ENCODE data around the gene ZIC4. TPM values are rescaled to one million over a fixed set of nuclear protein-coding genes. Genes with fewer than 3 reads are reported as not detected.

Gene ZIC4
- total RNA-seq, 1 donor from 2014 or later = not detected

GRCh38 chr3:147405231-147406027 is 914 bp downstream of the ZIC4 start:
- Histone ChIP-seq H3K36me3 (no peaks in the 10 kb centered on the region), H3K27ac (no peak overlapping the region), H3K4me1 (peaks cover 14% of the 10 kb centered on the region), H3K9me3 (no peaks in the 10 kb centered on the region), H3K4me3 (no peak overlapping the region), H3K27me3 (ENCODE audit: low read depth) (peaks cover 97% of the 10 kb centered on the region)
- DNase-seq (no peak), ATAC-seq (peak in 1 of 2 donors; percentile 11)
- TF ChIP-seq, protein P1, sequence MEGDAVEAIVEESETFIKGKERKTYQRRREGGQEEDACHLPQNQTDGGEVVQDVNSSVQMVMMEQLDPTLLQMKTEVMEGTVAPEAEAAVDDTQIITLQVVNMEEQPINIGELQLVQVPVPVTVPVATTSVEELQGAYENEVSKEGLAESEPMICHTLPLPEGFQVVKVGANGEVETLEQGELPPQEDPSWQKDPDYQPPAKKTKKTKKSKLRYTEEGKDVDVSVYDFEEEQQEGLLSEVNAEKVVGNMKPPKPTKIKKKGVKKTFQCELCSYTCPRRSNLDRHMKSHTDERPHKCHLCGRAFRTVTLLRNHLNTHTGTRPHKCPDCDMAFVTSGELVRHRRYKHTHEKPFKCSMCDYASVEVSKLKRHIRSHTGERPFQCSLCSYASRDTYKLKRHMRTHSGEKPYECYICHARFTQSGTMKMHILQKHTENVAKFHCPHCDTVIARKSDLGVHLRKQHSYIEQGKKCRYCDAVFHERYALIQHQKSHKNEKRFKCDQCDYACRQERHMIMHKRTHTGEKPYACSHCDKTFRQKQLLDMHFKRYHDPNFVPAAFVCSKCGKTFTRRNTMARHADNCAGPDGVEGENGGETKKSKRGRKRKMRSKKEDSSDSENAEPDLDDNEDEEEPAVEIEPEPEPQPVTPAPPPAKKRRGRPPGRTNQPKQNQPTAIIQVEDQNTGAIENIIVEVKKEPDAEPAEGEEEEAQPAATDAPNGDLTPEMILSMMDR (IDR thresholded peaks at IDR 0.05) = no peak
- intact Hi-C loops (cut with DNase I) = no loop called here

GRCh38 chr3:147404800-147405230 is 1.5 kb downstream of the ZIC4 start:
- no peaks in the 10 kb centered on the region for H3K9me3 ChIP-seq
- peaks cover 97% of the 10 kb centered on the region for H3K27me3 ChIP-seq (ENCODE audit: low read depth)
- TF ChIP-seq, protein P1 (IDR thresholded peaks at IDR 0.05) = no peak
- H3K4me3 ChIP-seq = no peak overlapping the region
- intact Hi-C loops (cut with DNase I) = no loop called here
- DNase-seq (no peak), ATAC-seq (no peak)
- H3K4me1 ChIP-seq = peaks cover 8% of the 10 kb centered on the region
- no peak overlapping the region for H3K27ac ChIP-seq
- no peaks in the 10 kb centered on the region for H3K36me3 ChIP-seq

- peaks cover 96% of the 10 kb centered on the region for H3K27me3 ChIP-seq (ENCODE audit: low read depth)
- peaks cover 4% of the 10 kb centered on the region for H3K4me1 ChIP-seq
- no peak overlapping the region for H3K4me3 ChIP-seq
- ATAC-seq (no peak), DNase-seq (no peak)
- no peaks in the 10 kb centered on the region for H3K36me3 ChIP-seq
- TF ChIP-seq, protein P1 (IDR thresholded peaks at IDR 0.05) = no peak
- intact Hi-C loops (cut with DNase I) = no loop called here
- no peaks in the 10 kb centered on the region for H3K9me3 ChIP-seq
- no peak overlapping the region for H3K27ac ChIP-seq
These were observed 2.1 kb downstream of the ZIC4 start for GRCh38 chr3:147404000-147404799.

GRCh38 chr3:147403511-147403910 is 2.8 kb downstream of the ZIC4 start:
- intact Hi-C loops (cut with DNase I) = no loop called here
- ATAC-seq = no peak
- H3K27ac ChIP-seq = no peak overlapping the region
- H3K9me3 ChIP-seq = no peaks in the 10 kb centered on the region
- DNase-seq = no peak
- TF ChIP-seq, protein P1 (IDR thresholded peaks at IDR 0.05) = no peak
- no peaks in the 10 kb centered on the region for H3K36me3 ChIP-seq
- H3K27me3 ChIP-seq (ENCODE audit: low read depth) = peaks cover 96% of the 10 kb centered on the region
- no peak overlapping the region for H3K4me3 ChIP-seq
- peaks cover 4% of the 10 kb centered on the region for H3K4me1 ChIP-seq

GRCh38 chr3:147402159-147402558 is 4.2 kb downstream of the ZIC4 start:
- TF ChIP-seq, protein P1 (IDR thresholded peaks at IDR 0.05) = no peak
- peaks cover under 1% of the 10 kb centered on the region for H3K4me1 ChIP-seq
- DNase-seq = no peak
- H3K9me3 ChIP-seq = no peaks in the 10 kb centered on the region
- no peak overlapping the region for H3K4me3 ChIP-seq
- intact Hi-C loops (cut with DNase I) = no loop called here
- ATAC-seq = no peak
- no peaks in the 10 kb centered on the region for H3K36me3 ChIP-seq
- no peak overlapping the region for H3K27ac ChIP-seq
- H3K27me3 ChIP-seq (ENCODE audit: low read depth) = peaks cover 96% of the 10 kb centered on the region
